Epithelial cell of esophagus (primary cell): Measurements from ENCODE around the gene ZMIZ1.

ENCODE experiments used
- DNase-seq: peaks from one replicate; pipeline ENCODE4 v3.0.0; 2010; ENCODE audit warnings: low read depth
- H3K4me3 ChIP-seq: 2 replicates; pipeline ENCODE4 v1.5.1; 2011; ENCODE audit warnings: mild to moderate bottlenecking, low read length, control low read depth
- TF ChIP-seq, protein P1 (sequence below): IDR thresholded peaks from 2 replicates; pipeline ENCODE4 v1.5.1; 2011; ENCODE audit warnings: low read depth, mild to moderate bottlenecking, low read length, control low read depth, inconsistent platforms; ENCODE audit not compliant: insufficient read depth; ENCODE audit errors: missing control alignments

ZMIZ1 gene

DNA sequence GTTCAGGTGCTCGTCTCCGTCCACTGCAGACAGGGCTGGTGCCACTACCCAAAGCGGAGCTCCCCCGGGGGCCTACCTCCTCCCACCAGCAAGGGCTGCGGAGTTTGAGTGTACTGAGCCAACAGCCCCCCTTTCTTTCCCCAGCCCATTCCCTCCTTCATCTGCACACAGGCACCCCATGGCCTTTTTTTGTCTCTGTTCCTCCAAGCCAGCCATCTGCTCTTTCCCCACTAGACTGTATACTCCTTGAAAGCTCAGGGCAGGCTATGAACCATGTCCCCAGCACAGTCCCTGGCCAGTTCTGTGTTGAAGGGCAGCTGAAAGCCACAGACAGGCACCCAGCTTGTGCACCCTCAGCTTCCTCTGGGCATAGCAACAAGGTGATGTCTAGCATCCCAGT lies 99.4 kb downstream of the ZMIZ1 start:
- TF ChIP-seq, protein P1, sequence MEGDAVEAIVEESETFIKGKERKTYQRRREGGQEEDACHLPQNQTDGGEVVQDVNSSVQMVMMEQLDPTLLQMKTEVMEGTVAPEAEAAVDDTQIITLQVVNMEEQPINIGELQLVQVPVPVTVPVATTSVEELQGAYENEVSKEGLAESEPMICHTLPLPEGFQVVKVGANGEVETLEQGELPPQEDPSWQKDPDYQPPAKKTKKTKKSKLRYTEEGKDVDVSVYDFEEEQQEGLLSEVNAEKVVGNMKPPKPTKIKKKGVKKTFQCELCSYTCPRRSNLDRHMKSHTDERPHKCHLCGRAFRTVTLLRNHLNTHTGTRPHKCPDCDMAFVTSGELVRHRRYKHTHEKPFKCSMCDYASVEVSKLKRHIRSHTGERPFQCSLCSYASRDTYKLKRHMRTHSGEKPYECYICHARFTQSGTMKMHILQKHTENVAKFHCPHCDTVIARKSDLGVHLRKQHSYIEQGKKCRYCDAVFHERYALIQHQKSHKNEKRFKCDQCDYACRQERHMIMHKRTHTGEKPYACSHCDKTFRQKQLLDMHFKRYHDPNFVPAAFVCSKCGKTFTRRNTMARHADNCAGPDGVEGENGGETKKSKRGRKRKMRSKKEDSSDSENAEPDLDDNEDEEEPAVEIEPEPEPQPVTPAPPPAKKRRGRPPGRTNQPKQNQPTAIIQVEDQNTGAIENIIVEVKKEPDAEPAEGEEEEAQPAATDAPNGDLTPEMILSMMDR = no peak

DNA sequence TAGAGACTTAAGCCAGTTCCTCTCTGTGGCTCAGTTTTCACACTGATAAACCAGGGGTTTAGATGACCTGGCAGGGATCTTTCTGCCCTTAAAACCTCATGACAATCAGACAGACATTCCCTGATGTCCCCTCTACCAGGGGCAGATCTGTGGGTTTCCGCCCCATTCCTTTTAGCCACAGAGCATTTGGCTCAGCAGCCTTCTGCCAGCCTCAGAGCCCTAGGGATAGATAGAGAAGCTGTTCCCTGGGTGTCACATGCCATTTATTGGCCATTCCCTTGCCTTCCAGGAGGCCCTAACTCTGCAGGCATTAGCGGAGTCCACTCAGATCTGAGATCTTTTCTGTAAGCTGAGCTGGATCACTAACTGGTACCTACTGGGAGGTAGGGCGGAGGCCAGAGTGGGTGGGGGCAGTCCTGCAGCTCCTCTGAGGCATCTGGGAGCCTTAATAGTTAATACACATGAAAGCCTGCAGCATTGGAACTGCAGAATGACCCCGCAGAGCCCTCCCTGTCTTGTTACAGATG lies 101.5 kb downstream of the ZMIZ1 start:
- no peak for DNase-seq
- H3K4me3 ChIP-seq = no peak overlapping the region
- TF ChIP-seq, protein P1 = no peak

More for the DNA sequence above, 99.4 kb downstream of the ZMIZ1 start:
- H3K4me3 ChIP-seq = no peak overlapping the region
- DNase-seq = no peak

DNA sequence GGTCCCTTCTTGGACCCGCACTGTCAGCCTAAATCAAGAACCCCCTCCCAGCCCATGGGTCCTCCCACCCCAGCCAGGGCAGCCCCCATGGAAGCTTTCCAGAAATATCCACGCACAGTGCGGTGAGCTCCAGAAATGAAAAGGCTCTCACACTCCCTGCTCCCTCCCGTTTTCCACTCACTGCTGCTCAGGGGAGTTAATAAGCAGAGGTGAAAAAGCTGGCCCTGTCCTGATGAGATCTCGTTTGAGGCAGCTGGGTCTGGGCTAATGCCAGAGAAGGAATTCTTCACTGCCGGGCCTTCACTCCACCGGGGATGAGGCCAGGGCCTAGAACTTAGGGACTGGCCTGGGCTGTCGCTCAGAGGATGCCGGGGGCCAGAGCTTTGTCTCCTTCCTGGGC lies 102.2 kb downstream of the ZMIZ1 start:
- H3K4me3 ChIP-seq = no peak overlapping the region
- no peak for DNase-seq
- TF ChIP-seq, protein P1 = no peak

DNA sequence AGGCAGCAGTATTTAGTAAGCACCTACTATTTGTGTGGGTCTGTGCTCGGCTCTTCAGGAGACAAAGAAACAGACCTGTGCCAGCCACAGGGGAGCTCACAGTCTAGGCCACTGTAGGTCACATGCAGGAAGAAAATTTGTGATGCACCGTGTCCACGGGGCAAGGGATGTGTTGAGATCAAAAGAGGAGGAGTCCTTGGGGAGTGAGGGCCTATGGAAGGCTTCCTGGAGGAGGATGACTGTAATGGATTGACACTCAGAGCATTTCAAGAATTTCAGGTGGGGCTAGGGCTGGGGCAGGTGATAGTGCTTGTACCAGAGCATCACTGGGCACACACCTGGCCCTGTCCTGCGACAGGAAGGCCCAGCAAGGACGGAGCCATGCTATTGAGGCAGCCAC lies 102.7 kb downstream of the ZMIZ1 start:
- no peak overlapping the region for H3K4me3 ChIP-seq
- TF ChIP-seq, protein P1 = no peak
- no peak for DNase-seq

DNA sequence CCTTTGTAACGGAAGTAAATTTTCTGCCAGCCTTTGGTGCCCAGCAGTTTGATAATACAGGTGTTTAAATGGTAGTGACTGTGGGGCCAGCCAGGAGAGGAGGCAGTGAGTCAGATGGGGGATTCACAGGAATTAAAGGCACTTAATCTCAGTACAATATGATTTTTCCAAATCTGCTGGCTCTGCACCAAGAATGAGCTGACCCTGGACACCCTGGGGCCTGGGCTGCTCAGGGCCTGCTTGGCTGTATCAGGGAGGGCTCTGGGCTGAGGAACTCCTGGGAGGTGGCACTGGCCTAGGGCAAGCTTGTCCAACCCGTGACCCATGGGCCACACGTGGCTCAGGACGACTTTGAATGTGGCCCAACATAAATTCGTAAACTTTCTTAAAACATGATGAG lies 104.1 kb downstream of the ZMIZ1 start:
- DNase-seq = no peak
- H3K4me3 ChIP-seq = no peak overlapping the region
- TF ChIP-seq, protein P1 = no peak

DNA sequence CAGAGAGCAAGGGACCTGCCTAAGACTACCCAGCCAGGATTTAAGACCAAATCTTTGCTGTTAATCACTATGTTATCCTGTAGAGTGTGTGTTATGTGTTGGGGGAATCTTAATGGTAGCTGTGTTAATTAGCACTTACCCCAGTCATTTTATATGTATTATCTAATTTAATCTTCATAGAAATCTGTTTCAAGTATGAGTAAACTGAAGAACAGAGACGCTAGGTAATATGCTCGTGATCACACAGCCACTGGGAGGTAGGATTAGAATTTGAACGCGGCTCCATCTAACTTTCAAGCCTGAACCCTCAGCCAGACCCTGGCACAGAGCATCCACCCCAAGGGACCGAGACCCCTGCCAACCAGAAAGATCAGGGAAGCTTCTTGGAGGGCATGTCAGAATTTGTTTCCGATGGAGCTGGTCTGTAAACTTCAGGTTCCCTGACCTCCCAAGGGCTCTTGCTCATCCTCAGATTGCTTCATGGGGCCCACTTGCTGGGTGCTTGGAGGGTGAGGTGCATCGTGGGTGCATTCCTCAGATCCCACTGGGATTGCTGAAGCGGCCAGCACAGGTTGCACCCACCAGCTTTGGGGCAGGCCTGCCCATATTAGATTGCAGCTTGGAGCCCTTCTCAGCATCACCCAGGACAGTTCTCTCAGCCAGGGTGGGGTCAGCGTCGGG lies 105.0 kb downstream of the ZMIZ1 start:
- no peak overlapping the region for H3K4me3 ChIP-seq
- DNase-seq = no peak
- TF ChIP-seq, protein P1 = no peak

DNA sequence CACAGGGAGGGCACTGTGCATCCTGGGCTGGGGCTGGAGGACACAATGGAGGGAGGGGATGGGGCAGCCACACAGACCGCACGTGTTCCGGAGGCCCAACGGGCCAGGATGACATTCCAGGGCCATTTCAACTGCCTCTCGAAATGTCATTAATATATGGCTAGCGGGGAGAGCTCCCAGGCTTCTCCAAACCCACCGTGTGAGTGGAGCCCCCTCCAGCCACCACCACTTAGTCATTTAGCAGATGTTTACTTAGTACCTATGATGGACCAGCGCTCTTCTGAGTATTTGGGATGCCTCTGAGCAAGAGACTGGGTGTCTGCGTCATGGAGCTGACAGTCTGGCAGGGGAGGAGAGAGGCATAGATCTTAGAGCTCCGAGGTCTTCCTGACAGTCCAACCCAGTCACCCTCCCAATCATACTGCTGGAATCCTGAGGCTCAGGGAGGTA lies 107.3 kb downstream of the ZMIZ1 start:
- TF ChIP-seq, protein P1 = no peak
- H3K4me3 ChIP-seq = no peak overlapping the region
- DNase-seq = no peak
